Measurements from ENCODE around the gene CHMP3. TPM values are rescaled to one million over a fixed set of nuclear protein-coding genes. Genes with fewer than 3 reads are reported as not detected.

The CHMP3 gene
- polyA plus RNA-seq, 1 donor from 2014 or later: 31.8 TPM

- no peak overlapping the region for H3K27ac ChIP-seq (ENCODE audit: low read length)
- TF ChIP-seq EZH2 (IDR thresholded peaks at IDR 0.05; ENCODE audit: borderline replicate concordance, insufficient read depth, low read length, poor library complexity, severe bottlenecking) (no peak), POLR2AphosphoS5 (IDR thresholded peaks at IDR 0.05) (no peak), TAF1 (IDR thresholded peaks at IDR 0.05; ENCODE audit: low read depth) (no peak), EP300 (conservative IDR thresholded peaks at IDR 0.05; ENCODE audit: poor library complexity, severe bottlenecking) (no peak), RAD21 (conservative IDR thresholded peaks at IDR 0.05) (no peak), SMC3 (conservative IDR thresholded peaks at IDR 0.05; ENCODE audit: poor library complexity) (no peak)
- TF ChIP-seq, protein P1, sequence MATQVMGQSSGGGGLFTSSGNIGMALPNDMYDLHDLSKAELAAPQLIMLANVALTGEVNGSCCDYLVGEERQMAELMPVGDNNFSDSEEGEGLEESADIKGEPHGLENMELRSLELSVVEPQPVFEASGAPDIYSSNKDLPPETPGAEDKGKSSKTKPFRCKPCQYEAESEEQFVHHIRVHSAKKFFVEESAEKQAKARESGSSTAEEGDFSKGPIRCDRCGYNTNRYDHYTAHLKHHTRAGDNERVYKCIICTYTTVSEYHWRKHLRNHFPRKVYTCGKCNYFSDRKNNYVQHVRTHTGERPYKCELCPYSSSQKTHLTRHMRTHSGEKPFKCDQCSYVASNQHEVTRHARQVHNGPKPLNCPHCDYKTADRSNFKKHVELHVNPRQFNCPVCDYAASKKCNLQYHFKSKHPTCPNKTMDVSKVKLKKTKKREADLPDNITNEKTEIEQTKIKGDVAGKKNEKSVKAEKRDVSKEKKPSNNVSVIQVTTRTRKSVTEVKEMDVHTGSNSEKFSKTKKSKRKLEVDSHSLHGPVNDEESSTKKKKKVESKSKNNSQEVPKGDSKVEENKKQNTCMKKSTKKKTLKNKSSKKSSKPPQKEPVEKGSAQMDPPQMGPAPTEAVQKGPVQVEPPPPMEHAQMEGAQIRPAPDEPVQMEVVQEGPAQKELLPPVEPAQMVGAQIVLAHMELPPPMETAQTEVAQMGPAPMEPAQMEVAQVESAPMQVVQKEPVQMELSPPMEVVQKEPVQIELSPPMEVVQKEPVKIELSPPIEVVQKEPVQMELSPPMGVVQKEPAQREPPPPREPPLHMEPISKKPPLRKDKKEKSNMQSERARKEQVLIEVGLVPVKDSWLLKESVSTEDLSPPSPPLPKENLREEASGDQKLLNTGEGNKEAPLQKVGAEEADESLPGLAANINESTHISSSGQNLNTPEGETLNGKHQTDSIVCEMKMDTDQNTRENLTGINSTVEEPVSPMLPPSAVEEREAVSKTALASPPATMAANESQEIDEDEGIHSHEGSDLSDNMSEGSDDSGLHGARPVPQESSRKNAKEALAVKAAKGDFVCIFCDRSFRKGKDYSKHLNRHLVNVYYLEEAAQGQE (IDR thresholded peaks at IDR 0.05; ENCODE audit: borderline replicate concordance): no peak
- H4K20me1 ChIP-seq (ENCODE audit: insufficient read depth): no peaks in the 10 kb centered on the region
- H3F3A ChIP-seq (ENCODE audit: insufficient read depth, low read length, poor library complexity, severe bottlenecking): no peaks in the 10 kb centered on the region
- H2AFZ ChIP-seq (ENCODE audit: low read depth, low read length): no peak overlapping the region
- peaks cover 3% of the 10 kb centered on the region for H3K9me3 ChIP-seq (ENCODE audit: low read length)
- H3K9ac ChIP-seq (ENCODE audit: low read length): no peak overlapping the region
- no peaks in the 10 kb centered on the region for H3K27me3 ChIP-seq (ENCODE audit: insufficient read depth, low read depth, low read length)
- H3K79me2 ChIP-seq (replicated peaks; ENCODE audit: insufficient read depth, low read length): peaks cover 18% of the 10 kb centered on the region
- no peak overlapping the region for H3K4me3 ChIP-seq (ENCODE audit: low read length)
- no peaks in the 10 kb centered on the region for H3K9me2 ChIP-seq (ENCODE audit: insufficient read depth, low read length)
- no peak overlapping the region for H3K4me2 ChIP-seq (ENCODE audit: low read length)
- peaks cover 26% of the 10 kb centered on the region for H3K36me3 ChIP-seq (ENCODE audit: insufficient read depth, low read length)
Observed at GRCh38 chr2:86454238-86454637, 109.0 kb downstream of the CHMP3 start.

GRCh38 chr2:86453836-86454235, 109.4 kb downstream of the CHMP3 start:
- H3K4me2 ChIP-seq (ENCODE audit: low read length): no peak overlapping the region
- H2AFZ ChIP-seq (ENCODE audit: low read depth, low read length): no peak overlapping the region
- no peaks in the 10 kb centered on the region for H4K20me1 ChIP-seq (ENCODE audit: insufficient read depth)
- H3K27me3 ChIP-seq (ENCODE audit: insufficient read depth, low read depth, low read length): no peaks in the 10 kb centered on the region
- no peak for TF ChIP-seq POLR2AphosphoS5 (IDR thresholded peaks at IDR 0.05)
- no peak for TF ChIP-seq EP300 (conservative IDR thresholded peaks at IDR 0.05; ENCODE audit: poor library complexity, severe bottlenecking)
- TF ChIP-seq SMC3 (conservative IDR thresholded peaks at IDR 0.05; ENCODE audit: poor library complexity): no peak
- no peaks in the 10 kb centered on the region for H3F3A ChIP-seq (ENCODE audit: insufficient read depth, low read length, poor library complexity, severe bottlenecking)
- H3K27ac ChIP-seq (ENCODE audit: low read length): no peak overlapping the region
- peaks cover 3% of the 10 kb centered on the region for H3K9me3 ChIP-seq (ENCODE audit: low read length)
- H3K79me2 ChIP-seq (replicated peaks; ENCODE audit: insufficient read depth, low read length): peaks cover 22% of the 10 kb centered on the region
- no peak overlapping the region for H3K9ac ChIP-seq (ENCODE audit: low read length)
- no peaks in the 10 kb centered on the region for H3K9me2 ChIP-seq (ENCODE audit: insufficient read depth, low read length)
- H3K4me3 ChIP-seq (ENCODE audit: low read length): no peak overlapping the region
- peaks cover 26% of the 10 kb centered on the region for H3K36me3 ChIP-seq (ENCODE audit: insufficient read depth, low read length)

Small RNA genes within 50 kb of the gene (small RNA-seq; reads per million reads assigned to genes)
- 0 reads per million in 3 experiments for gene RNU6-640P

Other genes with a start within 250 kb of the CHMP3 start
- 111 and 121 TPM in 2 replicates for gene REEP1, start 225.8 kb downstream of the CHMP3 start, polyA plus RNA-seq
- 51.2 and 54.6 TPM in 2 replicates for gene KDM3A, start 122.1 kb downstream of the CHMP3 start, polyA plus RNA-seq
- 22.0 and 24.1 TPM in 2 replicates for gene RNF103, start 60.4 kb upstream of the CHMP3 start, polyA plus RNA-seq
- gene RMND5A, start 156.8 kb upstream of the CHMP3 start, polyA plus RNA-seq: 36.3 and 40.8 TPM in 2 replicates
- gene CD8A, start 227.5 kb upstream of the CHMP3 start, polyA plus RNA-seq: 1.5 and 2.2 TPM in 2 replicates

Data from neural cell (in vitro differentiated cells).